Pericardium fibroblast (primary cell): ENCODE results near the gene AGPAT4. TPM values are rescaled to one million over a fixed set of nuclear protein-coding genes. Genes with fewer than 3 reads are reported as not detected.

Experiments
- total RNA-seq: library from RNA; depleted of rRNA; stranded (reverse); fragments of >200 nt; gene quantifications from 2 replicates; pipeline ENCODE4 v1.2.3, GENCODE V29; 2015

AGPAT4 gene
- 3.9 and 4.5 TPM in 2 replicates for total RNA-seq

GRCh38 chr6:161273752-161274487 lies at the start of gene AGPAT4:
Gene AGPAT4 (minus strand): TSS chr6:161274061. CDS start chr6:161232213, 41,848 bp downstream.

